Ovary (tissue), 3 donors: ENCODE measurements around the gene ETHE1.

Experiments used
- CTCF ChIP-seq, 3 donors: fragments of 450-650 bp in 2 of 3; fragments of 200-600 bp in 1 of 3; IDR thresholded peaks; one replicate each; pipeline versions ENCODE4 v1.5.1 to v1.8.0; 2016 to 2022; ENCODE audit warnings: antibody characterized with exemption in 3 of 3, mild to moderate bottlenecking in 1 of 3
- EP300 ChIP-seq: sonication (generic); formaldehyde crosslinking; IDR thresholded peaks from one replicate; pipeline ENCODE4 v1.6.1; 2017; ENCODE audit warnings: antibody characterized with exemption
- donor health status: DM: no; HTN: no; CAD: no.

- TF ChIP-seq CTCF (IDR thresholded peaks at IDR 0.05) (no peak), EP300 (no peak)
These were observed 62.7 kb downstream of the ETHE1 start for GRCh38 chr19:43464134-43464775.
